GM12875 (cell line): ENCODE measurements around the gene PANK4.

Source experiments
- H3K4me3 ChIP-seq: one replicate; pipeline ENCODE4 v1.5.1; 2011; ENCODE audit warnings: low read depth, low read length, control low read depth
- CTCF ChIP-seq: IDR thresholded peaks from 2 replicates; pipeline ENCODE4 v1.5.1; 2011; ENCODE audit warnings: low read depth, mild to moderate bottlenecking, control low read depth, inconsistent platforms, low read length, moderate library complexity, borderline replicate concordance; ENCODE audit not compliant: insufficient read depth

Gene PANK4

GRCh38 chr1:2495026-2495425, 31.4 kb downstream of the PANK4 start:
- no peak overlapping the region for H3K4me3 ChIP-seq
- no peak for TF ChIP-seq CTCF

- no peak for TF ChIP-seq CTCF
- no peak overlapping the region for H3K4me3 ChIP-seq
Observed at GRCh38 chr1:2494323-2494693, 32.1 kb downstream of the PANK4 start.

GRCh38 chr1:2493691-2494322, 32.6 kb downstream of the PANK4 start:
- H3K4me3 ChIP-seq = no peak overlapping the region
- TF ChIP-seq CTCF = no peak

GRCh38 chr1:2493218-2493617, 33.2 kb downstream of the PANK4 start:
- no peak overlapping the region for H3K4me3 ChIP-seq
- TF ChIP-seq CTCF = no peak

- H3K4me3 ChIP-seq = no peak overlapping the region
- no peak for TF ChIP-seq CTCF
Observed at GRCh38 chr1:2492091-2492490, 34.3 kb downstream of the PANK4 start.

- TF ChIP-seq CTCF = no peak
- H3K4me3 ChIP-seq = no peak overlapping the region
Observed at GRCh38 chr1:2489615-2490014, 36.8 kb downstream of the PANK4 start.

- no peak overlapping the region for H3K4me3 ChIP-seq
- no peak for TF ChIP-seq CTCF
Observed at GRCh38 chr1:2488688-2489087, 37.7 kb downstream of the PANK4 start.
